A549 treated with Hydrocortisone at 1 μM for 4 hours (cell line): ENCODE results near the gene DERL3. TPM values are rescaled to one million over a fixed set of nuclear protein-coding genes. Genes with fewer than 3 reads are reported as not detected.

Source experiments
- total RNA-seq: library from RNA; stranded (reverse); fragments of 200-300 nt; extraction: Qiagen RNA extraction; gene quantifications from 5 replicates; pipeline ENCODE4 v1.2.3, GENCODE V29; 2022

Gene DERL3
- total RNA-seq, result 0.16 to 0.71 TPM (median 0.55 TPM) in 5 replicates

GRCh38 chr22:23838681-23839468 lies at the start of gene DERL3:
Gene DERL3 (minus strand): TSS chr22:23839006. CDS start chr22:23838987, 19 bp downstream.

DNA sequence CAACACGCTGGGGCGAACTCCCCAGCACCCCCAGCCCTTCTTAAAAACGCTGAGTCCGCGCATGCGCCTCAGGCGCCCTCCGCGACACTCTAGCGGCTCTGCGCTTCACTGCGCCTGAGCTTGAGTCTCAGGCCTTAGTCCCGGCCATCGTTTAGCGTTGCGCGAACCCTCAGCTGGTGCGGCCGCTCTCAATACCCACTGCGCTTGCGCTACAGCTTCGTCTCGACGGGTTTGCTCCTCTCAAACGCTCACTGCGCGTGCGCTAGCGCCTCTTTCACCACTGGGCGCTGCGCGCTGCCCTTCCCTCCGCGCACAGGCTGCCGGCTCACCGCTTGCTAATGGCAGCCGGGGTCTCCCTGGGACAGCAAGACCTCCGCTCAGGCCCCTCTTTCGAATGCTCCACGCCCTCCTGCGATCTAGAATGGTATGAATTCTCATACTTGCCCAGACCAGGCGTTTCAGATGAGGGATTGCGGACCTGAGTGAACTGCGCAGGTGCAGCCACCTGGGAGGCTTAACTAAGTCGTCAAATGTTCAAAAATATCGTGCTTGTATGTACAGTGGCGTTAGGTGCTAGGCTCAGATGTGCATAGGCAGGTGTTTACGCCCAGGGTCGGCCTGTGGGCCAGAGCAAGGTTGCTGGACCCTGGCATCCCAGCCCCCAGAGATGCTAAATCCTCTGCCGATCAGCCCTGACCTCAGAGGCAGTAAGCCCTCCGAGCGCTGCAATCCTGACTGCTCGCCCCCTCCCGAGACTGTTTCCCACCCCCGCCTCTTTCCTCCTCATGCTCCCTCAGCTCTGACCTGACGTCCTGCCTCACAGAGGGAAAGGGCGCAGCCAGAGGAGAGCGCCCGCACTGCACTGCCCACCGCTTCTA lies 19.0 kb upstream of the DERL3 start, which contains the start of gene SLC2A11:
SLC2A11 (plus strand) TSS at position 270 of the 878 bp plus-strand sequence; CDS start at position 395, 125 bp downstream.

GRCh38 chr22:23786752-23787599 lies 51.8 kb downstream of the DERL3 start, which contains the start of gene SMARCB1:
Gene SMARCB1 (plus strand): TSS chr22:23786966. CDS start chr22:23787170, 204 bp downstream.

Other genes with a start within 250 kb of the DERL3 start
- 0.10 to 0.36 TPM (median 0.22 TPM) in 3 of 5 replicates, not detected in the others for gene DRICH1, start 206.7 kb downstream of the DERL3 start, total RNA-seq
- gene RGL4, start 148.0 kb downstream of the DERL3 start, total RNA-seq, result not detected in 5 replicates
- 0.75 to 1.6 TPM (median 1.0 TPM) in 5 replicates for gene ZNF70, start 87.9 kb downstream of the DERL3 start, total RNA-seq
- 0.45 to 1.2 TPM (median 1.1 TPM) in 5 replicates for gene VPREB3, start 84.6 kb downstream of the DERL3 start, total RNA-seq
- not detected in 5 replicates for gene C22orf15, start 76.0 kb downstream of the DERL3 start, total RNA-seq
- gene CHCHD10, start 71.0 kb downstream of the DERL3 start, total RNA-seq, result 67.1 to 200 TPM (median 191 TPM) in 5 replicates
- gene MMP11, start 66.2 kb downstream of the DERL3 start, total RNA-seq, result 0.23 to 0.46 TPM (median 0.37 TPM) in 5 replicates
- 48.9 to 57.6 TPM (median 51.3 TPM) in 5 replicates for gene SMARCB1, start 52.0 kb downstream of the DERL3 start, total RNA-seq
- 8.4 to 10.4 TPM (median 9.8 TPM) in 5 replicates for gene SLC2A11, start 18.9 kb upstream of the DERL3 start, total RNA-seq
- gene MIF, start 55.4 kb upstream of the DERL3 start, total RNA-seq, result 412 to 972 TPM (median 905 TPM) in 5 replicates
- 0.22 to 0.36 TPM (median 0.33 TPM) in 5 replicates for gene GSTT2B, start 122.2 kb upstream of the DERL3 start, total RNA-seq
- gene DDTL, start 127.9 kb upstream of the DERL3 start, total RNA-seq, result 1.6 to 1.9 TPM (median 1.7 TPM) in 5 replicates
- gene DDT, start 135.4 kb upstream of the DERL3 start, total RNA-seq, result 99.3 to 172 TPM (median 158 TPM) in 5 replicates
- gene GSTT2, start 141.1 kb upstream of the DERL3 start, total RNA-seq, result 0.13 to 0.15 TPM in 2 of 5 replicates, not detected in the others
- not detected in 5 replicates for gene GSTT4, start 166.4 kb upstream of the DERL3 start, total RNA-seq
- gene CABIN1, start 172.3 kb upstream of the DERL3 start, total RNA-seq, result 29.0 to 37.3 TPM (median 32.8 TPM) in 5 replicates